Prostate gland (tissue), 2 donors: Measurements from ENCODE around the gene CHRNA4. TPM values are rescaled to one million over a fixed set of nuclear protein-coding genes. Genes with fewer than 3 reads are reported as not detected.

ENCODE experiments used
- DNase-seq: peaks from one replicate; pipeline ENCODE4 v3.0.0-alpha.2; 2019; ENCODE audit warnings: low spot score
- H3K27ac ChIP-seq, 2 donors: fragments of 200-600 bp; sonication (generic); 2 replicates each; pipeline ENCODE4 v1.5.1; 2017 to 2019
- H3K27me3 ChIP-seq: fragments of 200-600 bp; sonication (generic); replicated peaks from 2 replicates; pipeline ENCODE4 v1.5.1; 2019; ENCODE audit not compliant: insufficient read depth
- H3K36me3 ChIP-seq, 2 donors: fragments of 200-600 bp; sonication (generic); 1 replicate in 1 of 2; 2 replicates in 1 of 2; pipeline versions ENCODE4 v1.5.1 to v1.8.1; 2017 to 2019
- H3K4me1 ChIP-seq: fragments of 200-600 bp; sonication (generic); replicated peaks from 2 replicates; pipeline ENCODE4 v1.5.1; 2019
- H3K4me3 ChIP-seq, 2 donors: fragments of 200-600 bp; sonication (generic); 2 replicates each; pipeline ENCODE4 v1.5.1; 2017 to 2019
- H3K9me3 ChIP-seq: fragments of 200-600 bp; sonication (generic); 2 replicates; pipeline ENCODE4 v1.5.1; 2017
- POLR2A ChIP-seq: fragments of 450-650 bp; IDR thresholded peaks from one replicate; pipeline ENCODE4 v1.6.1; 2016; ENCODE audit warnings: antibody characterized with exemption, mild to moderate bottlenecking
- POLR2AphosphoS5 ChIP-seq: sonication (generic); formaldehyde crosslinking; IDR thresholded peaks from one replicate; pipeline ENCODE4 v1.6.1; 2017; ENCODE audit warnings: antibody characterized with exemption
- WGBS: methylation state at CpG from one replicate; pipeline ENCODE4 v1.1.5; 2018; 5-methylcytosine and 5-hydroxymethylcytosine counted together
- intact Hi-C: fragments of 100-400 bp; cut with DNase I; formaldehyde crosslinking; loops from one replicate; pipeline ENCODE4 v1.14.2; 2022
- total RNA-seq, 2 donors: library from RNA; depleted of rRNA; stranded (reverse); fragments of >200 nt; gene quantifications; one replicate each; pipeline ENCODE4 v1.1.0, GENCODE V29; 2016
- TF ChIP-seq, protein P1 (sequence below), 4 experiments: fragments of 200-600 bp in 2 of 4; fragments of 450-650 bp in 2 of 4; sonication (generic) in 2 of 4; IDR thresholded peaks; 1 replicate in 3 of 4; 2 replicates in 1 of 4; pipeline ENCODE4 v1.5.1; 2016 to 2019; ENCODE audit warnings: antibody characterized with exemption in 4 of 4, mild to moderate bottlenecking in 2 of 4, moderate library complexity in 2 of 4

The CHRNA4 gene
- total RNA-seq, 2 donors from 2014 or later: 7.2 TPM; not detected in 1

DNA sequence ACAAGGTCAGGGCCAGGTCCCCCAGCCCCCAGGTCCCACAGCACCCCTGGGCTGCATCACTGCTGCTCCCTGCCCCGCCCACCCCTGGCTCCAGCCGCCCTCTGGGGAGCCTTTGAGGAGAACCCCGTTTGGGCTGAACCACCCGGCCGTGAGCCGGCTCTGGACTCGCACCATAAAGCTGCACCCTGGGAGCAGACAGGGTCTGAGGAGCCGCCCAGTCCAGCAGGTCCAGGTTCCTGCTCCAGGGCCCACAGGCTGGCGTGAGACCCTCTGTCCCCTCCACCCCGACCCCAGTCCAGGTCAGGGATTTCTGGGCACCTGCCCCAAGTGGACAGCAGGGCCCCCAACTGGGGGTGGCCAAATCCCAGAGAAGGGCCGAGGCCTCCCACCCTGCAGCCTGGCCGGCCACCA, 8.3 kb downstream of the CHRNA4 start:
- DNase-seq: no peak
- H3K27ac ChIP-seq: no peak overlapping the region
- intact Hi-C loops: no loop called here
- no peaks in the 10 kb centered on the region for H3K27me3 ChIP-seq
- no peaks in the 10 kb centered on the region for H3K36me3 ChIP-seq
- TF ChIP-seq, protein P1, sequence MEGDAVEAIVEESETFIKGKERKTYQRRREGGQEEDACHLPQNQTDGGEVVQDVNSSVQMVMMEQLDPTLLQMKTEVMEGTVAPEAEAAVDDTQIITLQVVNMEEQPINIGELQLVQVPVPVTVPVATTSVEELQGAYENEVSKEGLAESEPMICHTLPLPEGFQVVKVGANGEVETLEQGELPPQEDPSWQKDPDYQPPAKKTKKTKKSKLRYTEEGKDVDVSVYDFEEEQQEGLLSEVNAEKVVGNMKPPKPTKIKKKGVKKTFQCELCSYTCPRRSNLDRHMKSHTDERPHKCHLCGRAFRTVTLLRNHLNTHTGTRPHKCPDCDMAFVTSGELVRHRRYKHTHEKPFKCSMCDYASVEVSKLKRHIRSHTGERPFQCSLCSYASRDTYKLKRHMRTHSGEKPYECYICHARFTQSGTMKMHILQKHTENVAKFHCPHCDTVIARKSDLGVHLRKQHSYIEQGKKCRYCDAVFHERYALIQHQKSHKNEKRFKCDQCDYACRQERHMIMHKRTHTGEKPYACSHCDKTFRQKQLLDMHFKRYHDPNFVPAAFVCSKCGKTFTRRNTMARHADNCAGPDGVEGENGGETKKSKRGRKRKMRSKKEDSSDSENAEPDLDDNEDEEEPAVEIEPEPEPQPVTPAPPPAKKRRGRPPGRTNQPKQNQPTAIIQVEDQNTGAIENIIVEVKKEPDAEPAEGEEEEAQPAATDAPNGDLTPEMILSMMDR (IDR thresholded peaks at IDR 0.05): no peak
- no peak for TF ChIP-seq POLR2A
- TF ChIP-seq POLR2AphosphoS5: no peak
- H3K9me3 ChIP-seq: no peaks in the 10 kb centered on the region
- no peaks in the 10 kb centered on the region for H3K4me1 ChIP-seq
- no peak overlapping the region for H3K4me3 ChIP-seq
- 67% methylated on average over 5 of the region's 12 CpGs for WGBS

DNA sequence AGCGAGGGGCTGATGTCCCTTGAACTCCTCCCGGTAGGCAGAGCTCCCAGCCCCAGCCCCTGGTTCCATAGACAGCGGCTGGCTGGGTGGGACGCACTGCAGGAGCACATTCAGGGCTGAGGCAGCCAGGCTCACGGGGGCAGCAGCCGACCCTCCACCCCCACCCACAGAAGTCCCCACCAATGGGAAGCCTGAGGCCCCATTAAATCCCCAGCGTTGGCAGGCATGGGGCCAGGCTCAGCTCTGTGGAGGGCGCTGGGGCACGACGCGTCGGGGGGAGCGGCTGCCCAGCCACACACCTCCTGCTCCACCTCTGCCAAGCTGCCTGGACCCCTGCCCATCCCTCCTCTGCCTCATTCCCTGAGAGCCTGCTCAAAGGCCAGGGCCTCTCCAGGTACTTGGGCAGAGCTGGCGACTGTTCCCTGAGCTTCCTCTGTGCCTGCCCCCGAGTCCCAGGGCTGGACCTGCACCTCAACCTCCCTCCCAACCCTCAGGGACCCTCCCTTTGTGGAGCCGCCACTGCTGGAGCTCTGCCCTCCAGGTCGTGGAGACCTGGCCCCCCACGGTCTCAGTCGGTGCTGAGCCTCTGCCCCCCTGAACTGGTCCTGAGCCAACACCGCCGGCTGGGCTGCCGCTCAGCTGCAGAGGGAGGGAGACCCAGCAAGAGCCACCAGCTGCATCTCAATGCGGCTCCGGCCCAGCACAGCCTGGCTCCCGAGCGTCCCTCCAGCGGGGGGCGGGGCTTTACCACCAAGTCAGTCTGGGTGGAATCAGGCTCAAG, 9.1 kb downstream of the CHRNA4 start:
- H3K4me3 ChIP-seq: no peak overlapping the region
- 22% methylated on average over 27 of the region's 28 CpGs for WGBS
- DNase-seq: no peak
- no peaks in the 10 kb centered on the region for H3K9me3 ChIP-seq
- no peak for TF ChIP-seq POLR2AphosphoS5
- TF ChIP-seq POLR2A: no peak
- TF ChIP-seq, protein P1 (IDR thresholded peaks at IDR 0.05): no peak
- no peaks in the 10 kb centered on the region for H3K27me3 ChIP-seq
- H3K36me3 ChIP-seq: no peaks in the 10 kb centered on the region
- no peaks in the 10 kb centered on the region for H3K4me1 ChIP-seq
- intact Hi-C loops: no loop called here
- no peak overlapping the region for H3K27ac ChIP-seq

DNA sequence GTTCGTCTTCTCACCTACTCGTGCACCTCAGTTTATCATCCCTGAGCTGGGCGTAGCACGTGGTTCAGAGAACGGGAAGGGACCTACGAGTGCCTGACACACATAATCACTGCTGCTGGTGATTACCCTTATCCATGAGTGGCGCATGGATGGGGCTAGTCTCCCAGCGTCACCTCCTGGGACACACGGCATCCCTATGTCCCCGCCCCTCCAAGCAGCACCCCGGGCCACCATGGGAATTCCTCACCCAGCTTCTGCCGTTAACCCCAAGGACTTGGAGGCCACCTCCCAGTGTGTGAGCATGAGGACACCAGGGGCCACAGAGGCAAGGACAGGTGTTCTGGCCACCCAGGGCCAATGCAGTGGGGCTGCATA, 9.8 kb downstream of the CHRNA4 start:
- WGBS: 90% methylated on average over 12 of the region's 12 CpGs
- no peak overlapping the region for H3K27ac ChIP-seq
- intact Hi-C loops: no loop called here

DNA sequence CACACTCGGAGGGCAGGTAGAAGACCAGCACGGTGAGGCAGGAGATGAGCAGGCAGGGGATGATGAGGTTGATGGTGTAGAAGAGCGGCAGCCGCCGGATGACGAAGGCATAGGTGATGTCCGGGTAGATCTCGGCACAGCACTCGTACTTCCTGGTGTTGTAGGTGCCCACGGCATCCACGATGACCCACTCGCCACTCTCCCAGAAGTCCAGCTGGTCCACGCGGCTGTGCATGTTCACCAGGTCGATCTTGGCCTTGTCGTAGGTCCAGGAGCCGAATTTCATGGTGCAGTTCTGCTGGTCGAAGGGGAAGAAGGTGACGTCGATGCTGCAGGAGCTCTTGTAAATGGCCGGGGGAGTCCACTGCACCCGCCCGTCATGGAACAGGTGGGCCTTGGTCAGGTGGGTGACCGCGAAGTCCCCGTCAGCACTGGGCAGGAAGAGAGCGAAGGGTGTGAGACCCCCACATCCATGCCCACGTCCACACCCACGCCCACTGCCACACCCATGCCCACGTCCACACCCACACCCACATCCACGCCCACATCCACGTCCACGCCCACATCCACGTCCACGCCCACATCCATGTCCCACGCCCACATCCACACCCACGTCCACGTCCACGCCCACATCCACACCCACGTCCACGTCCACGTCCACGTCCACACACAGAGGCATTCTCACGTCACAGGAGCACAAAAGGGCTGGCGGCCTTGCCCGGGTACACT, 10.4 kb downstream of the CHRNA4 start:
- intact Hi-C loops: no loop called here
- H3K27ac ChIP-seq: no peak overlapping the region
- H3K4me1 ChIP-seq: no peaks in the 10 kb centered on the region
- no peak for TF ChIP-seq POLR2AphosphoS5
- TF ChIP-seq, protein P1 (IDR thresholded peaks at IDR 0.05): no peak
- TF ChIP-seq POLR2A: no peak
- no peak overlapping the region for H3K4me3 ChIP-seq
- H3K36me3 ChIP-seq: no peaks in the 10 kb centered on the region
- no peaks in the 10 kb centered on the region for H3K9me3 ChIP-seq
- no peak for DNase-seq
- H3K27me3 ChIP-seq: no peaks in the 10 kb centered on the region
- WGBS: 87% methylated on average over 46 of the region's 46 CpGs

More for the DNA sequence above, 9.8 kb downstream of the CHRNA4 start:
- Histone ChIP-seq H3K4me3 (no peak overlapping the region), H3K36me3 (no peaks in the 10 kb centered on the region), H3K4me1 (no peaks in the 10 kb centered on the region), H3K27me3 (no peaks in the 10 kb centered on the region), H3K9me3 (no peaks in the 10 kb centered on the region)
- DNase-seq: no peak
- TF ChIP-seq POLR2A (no peak), POLR2AphosphoS5 (no peak)
- TF ChIP-seq, protein P1 (IDR thresholded peaks at IDR 0.05): no peak
